ENCODE measurements around the gene PLAAT2.

The PLAAT2 gene

DNA sequence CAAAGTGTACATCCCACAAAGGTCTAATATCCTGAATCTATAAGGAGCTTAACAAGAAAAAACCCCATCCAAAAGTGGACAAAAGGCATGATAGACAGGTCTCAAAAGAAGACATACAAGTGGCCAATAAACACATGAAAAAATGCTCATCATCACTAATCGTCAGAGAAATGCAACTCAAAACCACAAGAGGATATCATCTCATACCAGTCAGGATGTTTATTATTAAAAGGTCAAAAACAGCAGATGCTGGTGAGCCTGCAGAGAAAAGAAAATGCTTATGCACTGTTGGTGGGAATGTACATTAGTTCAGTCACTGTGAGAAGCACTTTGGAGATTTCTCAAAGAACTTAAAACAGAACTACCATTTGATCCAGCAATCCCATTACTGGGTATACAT is 44.6 kb downstream of the PLAAT2 start:
- DNase-seq (ENCODE audit: low read depth in 2 of 2), result no peak

GRCh38 chr11:63517156-63517555 is 46.0 kb downstream of the PLAAT2 start:
- DNase-seq (ENCODE audit: low read depth in 2 of 2), result no peak

- no peak for DNase-seq (ENCODE audit: low read depth in 2 of 2)
Observed at GRCh38 chr11:63516109-63516508, 47.1 kb downstream of the PLAAT2 start.

DNA sequence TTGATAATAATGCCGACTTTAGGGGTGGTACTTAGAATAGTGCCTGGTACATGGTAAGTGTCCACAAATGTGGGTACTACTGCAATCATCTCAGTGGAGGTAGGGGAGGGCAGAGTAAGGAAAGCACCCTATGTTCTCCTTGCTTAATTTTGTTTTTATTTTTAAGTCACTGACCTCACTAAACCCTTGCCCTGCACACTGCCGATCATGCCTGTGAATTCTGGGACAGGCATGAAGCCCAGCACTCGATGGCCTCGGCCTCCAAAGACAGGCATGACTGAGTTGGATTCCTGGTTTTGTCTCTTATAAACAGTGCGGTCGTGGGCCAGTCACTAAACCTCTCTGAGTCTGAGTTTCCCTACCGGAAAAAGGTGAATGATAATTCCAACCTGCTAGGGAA is 50.4 kb downstream of the PLAAT2 start:
- no peak for DNase-seq (ENCODE audit: low read depth in 2 of 2)

- DNase-seq (ENCODE audit: low read depth in 2 of 2), result no peak
Observed at GRCh38 chr11:63511048-63511748, 52.0 kb downstream of the PLAAT2 start.

DNA sequence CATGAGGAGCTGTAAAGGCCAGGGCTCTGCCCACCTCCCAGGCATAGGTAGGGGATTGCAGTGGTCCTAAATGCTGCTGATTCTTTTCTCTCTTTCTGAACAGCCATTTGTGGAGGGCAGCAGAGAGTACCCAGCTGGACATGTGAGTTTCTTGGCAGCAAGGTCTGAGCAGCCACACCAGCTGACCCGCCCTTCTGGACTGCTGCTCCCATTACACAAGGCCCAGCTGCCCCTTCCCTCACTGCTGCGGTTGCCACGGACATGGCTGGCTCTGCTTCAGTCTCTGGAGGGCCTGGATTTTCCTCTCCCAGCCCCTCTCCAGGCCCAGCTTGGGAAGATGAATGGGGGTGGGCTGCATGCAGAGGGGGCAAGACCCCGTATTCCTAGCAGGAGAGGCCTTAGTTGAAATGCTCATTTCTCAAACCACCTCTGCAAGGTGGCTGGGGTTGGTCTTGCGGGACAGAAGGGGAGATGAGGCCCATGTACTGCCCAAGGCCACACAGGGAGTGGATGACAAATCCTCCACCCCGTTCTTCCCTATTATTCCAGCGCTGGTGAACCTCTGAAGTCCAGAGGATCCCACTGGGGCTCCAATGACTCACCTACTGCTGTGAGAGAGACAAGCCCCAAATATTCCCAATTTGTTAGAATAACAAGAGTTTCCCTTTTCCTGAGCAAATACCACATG is 52.7 kb downstream of the PLAAT2 start:
- DNase-seq (ENCODE audit: low read depth in 2 of 2), result no peak

- DNase-seq (ENCODE audit: low read depth in 2 of 2), result no peak
Observed at GRCh38 chr11:63508745-63509144, 54.4 kb downstream of the PLAAT2 start.

GRCh38 chr11:63508009-63508408 is 55.2 kb downstream of the PLAAT2 start:
- DNase-seq (ENCODE audit: low read depth in 2 of 2), result no peak

DNA sequence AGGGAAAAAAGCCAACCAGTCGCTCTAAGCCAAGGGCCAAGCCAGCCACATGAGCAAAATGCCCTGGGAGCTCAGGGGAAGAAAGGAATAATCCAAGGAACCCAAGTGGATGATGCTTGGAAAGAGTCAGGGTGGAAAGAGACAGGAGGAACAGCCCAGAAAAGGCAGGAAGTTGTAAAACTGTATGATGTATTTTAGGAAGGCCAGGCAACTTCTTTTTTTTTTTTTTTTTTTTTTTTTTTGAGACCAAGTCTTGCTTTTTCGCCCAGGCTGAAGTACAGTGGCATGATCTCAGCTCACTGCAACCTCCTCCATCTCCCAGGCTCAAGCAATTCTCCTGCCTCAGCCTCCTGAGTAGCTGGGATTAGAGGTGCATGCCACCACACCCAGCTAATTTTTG is 55.7 kb downstream of the PLAAT2 start:
- no peak for DNase-seq (ENCODE audit: low read depth in 2 of 2)

DNA sequence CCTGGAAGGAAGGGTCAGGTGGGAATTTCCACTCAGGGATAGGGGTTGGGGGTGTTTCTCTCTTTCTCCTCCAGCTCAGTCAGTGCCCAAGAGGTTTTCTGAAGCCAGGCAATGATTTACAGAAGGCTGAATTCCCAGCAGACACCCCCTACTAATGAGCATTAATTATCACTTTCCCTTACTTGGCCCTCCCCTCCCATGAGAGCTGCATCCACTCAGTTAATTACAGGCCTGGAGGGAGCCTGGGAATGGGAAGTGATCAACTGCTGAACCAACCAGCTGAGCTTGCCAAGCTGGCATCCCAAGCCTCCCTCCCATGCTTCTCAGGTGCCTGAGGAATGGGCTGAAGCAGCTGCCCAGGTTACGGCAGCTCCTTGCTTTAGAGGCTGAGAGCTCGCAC is 56.3 kb downstream of the PLAAT2 start:
- no peak for DNase-seq (ENCODE audit: low read depth in 2 of 2)

- no peak for DNase-seq (ENCODE audit: low read depth in 2 of 2)
Observed at GRCh38 chr11:63505857-63506528, 57.2 kb downstream of the PLAAT2 start, which contains the start of gene LGALS12. TSS of gene LGALS12 (plus strand) at chr11:63506084. CDS start at chr11:63506459, 375 bp downstream.

GRCh38 chr11:63504933-63505586 is 58.1 kb downstream of the PLAAT2 start:
- DNase-seq (ENCODE audit: low read depth in 2 of 2), result no peak

DNA sequence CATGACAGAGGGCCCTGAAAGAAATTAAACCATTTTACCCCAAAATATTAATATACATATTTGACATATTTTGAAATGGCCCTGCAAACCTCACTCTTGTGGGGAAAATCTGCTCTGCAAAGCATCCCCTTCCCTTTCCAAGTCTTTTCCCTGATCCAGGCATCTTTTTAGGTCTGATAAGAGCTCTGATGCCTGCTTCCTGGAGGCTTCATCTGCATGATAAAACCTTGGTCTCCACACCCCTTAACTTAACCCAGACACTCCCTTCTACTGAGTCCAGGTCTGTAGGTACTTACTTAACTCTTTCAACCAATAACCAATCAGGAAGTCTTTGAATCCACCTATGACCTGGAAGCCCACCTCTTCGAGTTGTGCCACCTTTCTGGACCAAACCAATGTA is 59.1 kb downstream of the PLAAT2 start:
- no peak for DNase-seq (ENCODE audit: low read depth in 2 of 2)

DNA sequence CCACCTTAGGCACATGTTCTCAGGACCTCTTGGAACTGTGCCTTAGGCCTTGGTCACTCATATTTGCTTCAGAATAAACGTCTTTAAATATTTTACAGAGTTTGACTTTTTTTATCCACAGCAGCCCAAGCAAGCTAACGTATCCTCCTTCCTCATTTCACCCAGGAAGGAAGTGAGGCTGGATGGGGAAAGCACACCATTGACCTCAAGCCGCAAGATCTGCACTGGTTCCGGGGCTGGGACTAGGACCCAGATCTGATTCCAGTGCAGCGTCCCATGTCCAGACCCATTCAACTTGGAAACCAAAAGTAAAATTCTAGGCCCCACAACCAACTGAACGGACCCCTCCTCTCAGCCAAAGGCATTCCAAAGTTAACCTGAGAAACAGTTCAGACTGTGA is 59.7 kb downstream of the PLAAT2 start:
- no peak for DNase-seq (ENCODE audit: low read depth in 2 of 2)
